ENCODE measurements around the gene ZNF141. TPM values are rescaled to one million over a fixed set of nuclear protein-coding genes. Genes with fewer than 3 reads are reported as not detected.
A peak's percentile ranks its signal among the peaks of the same experiment; 100 is the strongest.

ZNF141 gene
- total and polyA plus RNA-seq, 2 experiments from 2014 or later, result 18.5 to 58.1 TPM

DNA sequence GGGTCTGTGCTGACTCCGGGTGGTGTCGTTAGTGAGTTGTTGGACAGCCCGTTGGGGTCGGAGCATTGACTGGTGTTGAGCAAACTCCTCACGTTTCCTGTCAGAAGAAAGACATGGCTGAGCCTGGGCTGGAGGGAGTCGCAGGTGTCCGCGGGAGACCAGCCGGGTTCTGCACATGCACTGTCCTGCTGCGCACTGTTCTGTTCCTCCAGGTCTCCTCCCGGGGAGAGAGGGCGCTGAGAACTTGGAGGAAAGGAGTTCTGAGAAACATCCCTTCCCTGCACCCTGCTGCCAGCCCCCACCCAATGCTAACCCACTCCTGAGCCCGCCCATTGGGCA is 1.1 kb downstream of the ZNF141 start:
- Histone ChIP-seq H3K4me3 (peak overlapping the region; percentile 96), H3K27ac (ENCODE audit: low read depth) (no peak overlapping the region), H2AFZ (no peak overlapping the region), H3K4me2 (peak overlapping the region; percentile 97), H3K36me3 (ENCODE audit: insufficient read depth) (no peaks in the 10 kb centered on the region), H3K4me1 (ENCODE audit: insufficient read depth) (peaks cover 10% of the 10 kb centered on the region), H3K9me2 (ENCODE audit: insufficient read depth) (no peaks in the 10 kb centered on the region), H3F3A (replicated peaks; ENCODE audit: low read depth) (peaks cover 4% of the 10 kb centered on the region; the same call in 1 of the 2 replicates), H4K20me1 (replicated peaks; ENCODE audit: insufficient read depth) (peaks cover 50% of the 10 kb centered on the region), H3K27me3 (ENCODE audit: insufficient read depth) (peaks cover 26% of the 10 kb centered on the region), H3K79me2 (replicated peaks; ENCODE audit: insufficient read depth) (peaks cover 58% of the 10 kb centered on the region)
- ATAC-seq, result no peak
- Mint-ChIP-seq H3K4me1 (peaks cover 28% of the 10 kb centered on the region), H3K9me3 (no peaks in the 10 kb centered on the region; the same call in 1 of the 3 replicates), H3K36me3 (ENCODE audit: low read depth) (peaks cover 44% of the 10 kb centered on the region), H3K27ac (no peak overlapping the region), H3K4me3 (peak overlapping the region; percentile 97), H3K27me3 (ENCODE audit: insufficient read depth, low read depth, poor library complexity) (peaks cover 29% of the 10 kb centered on the region)
- TF ChIP-seq ZNF114 (CRISPR knock-in tag; IDR thresholded peaks at IDR 0.05), result no peak
- no peak for TF ChIP-seq EZH2phosphoT487 (IDR thresholded peaks at IDR 0.05; ENCODE audit: unreplicated experiment)
- TF ChIP-seq ZNF331 (CRISPR knock-in tag; IDR thresholded peaks at IDR 0.05; ENCODE audit: low read depth), result no peak
- TF ChIP-seq, protein P1, sequence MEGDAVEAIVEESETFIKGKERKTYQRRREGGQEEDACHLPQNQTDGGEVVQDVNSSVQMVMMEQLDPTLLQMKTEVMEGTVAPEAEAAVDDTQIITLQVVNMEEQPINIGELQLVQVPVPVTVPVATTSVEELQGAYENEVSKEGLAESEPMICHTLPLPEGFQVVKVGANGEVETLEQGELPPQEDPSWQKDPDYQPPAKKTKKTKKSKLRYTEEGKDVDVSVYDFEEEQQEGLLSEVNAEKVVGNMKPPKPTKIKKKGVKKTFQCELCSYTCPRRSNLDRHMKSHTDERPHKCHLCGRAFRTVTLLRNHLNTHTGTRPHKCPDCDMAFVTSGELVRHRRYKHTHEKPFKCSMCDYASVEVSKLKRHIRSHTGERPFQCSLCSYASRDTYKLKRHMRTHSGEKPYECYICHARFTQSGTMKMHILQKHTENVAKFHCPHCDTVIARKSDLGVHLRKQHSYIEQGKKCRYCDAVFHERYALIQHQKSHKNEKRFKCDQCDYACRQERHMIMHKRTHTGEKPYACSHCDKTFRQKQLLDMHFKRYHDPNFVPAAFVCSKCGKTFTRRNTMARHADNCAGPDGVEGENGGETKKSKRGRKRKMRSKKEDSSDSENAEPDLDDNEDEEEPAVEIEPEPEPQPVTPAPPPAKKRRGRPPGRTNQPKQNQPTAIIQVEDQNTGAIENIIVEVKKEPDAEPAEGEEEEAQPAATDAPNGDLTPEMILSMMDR (conservative IDR thresholded peaks at IDR 0.05; ENCODE audit: low read depth in 2 of 2), result no peak
- no peak for TF ChIP-seq NANOG (IDR thresholded peaks at IDR 0.05; ENCODE audit: borderline replicate concordance)
- TF ChIP-seq EZH2 (IDR thresholded peaks at IDR 0.05; ENCODE audit: low read depth, unreplicated experiment), result no peak
- TF ChIP-seq JUNB (IDR thresholded peaks at IDR 0.05; ENCODE audit: unreplicated experiment), result no peak
- TF ChIP-seq POLR2AphosphoS5 (IDR thresholded peaks at IDR 0.05; ENCODE audit: low read depth), result no peak
- TF ChIP-seq CREB1 (CRISPR knock-in tag; IDR thresholded peaks at IDR 0.05; ENCODE audit: low read depth), result no peak
- TF ChIP-seq, protein P2, sequence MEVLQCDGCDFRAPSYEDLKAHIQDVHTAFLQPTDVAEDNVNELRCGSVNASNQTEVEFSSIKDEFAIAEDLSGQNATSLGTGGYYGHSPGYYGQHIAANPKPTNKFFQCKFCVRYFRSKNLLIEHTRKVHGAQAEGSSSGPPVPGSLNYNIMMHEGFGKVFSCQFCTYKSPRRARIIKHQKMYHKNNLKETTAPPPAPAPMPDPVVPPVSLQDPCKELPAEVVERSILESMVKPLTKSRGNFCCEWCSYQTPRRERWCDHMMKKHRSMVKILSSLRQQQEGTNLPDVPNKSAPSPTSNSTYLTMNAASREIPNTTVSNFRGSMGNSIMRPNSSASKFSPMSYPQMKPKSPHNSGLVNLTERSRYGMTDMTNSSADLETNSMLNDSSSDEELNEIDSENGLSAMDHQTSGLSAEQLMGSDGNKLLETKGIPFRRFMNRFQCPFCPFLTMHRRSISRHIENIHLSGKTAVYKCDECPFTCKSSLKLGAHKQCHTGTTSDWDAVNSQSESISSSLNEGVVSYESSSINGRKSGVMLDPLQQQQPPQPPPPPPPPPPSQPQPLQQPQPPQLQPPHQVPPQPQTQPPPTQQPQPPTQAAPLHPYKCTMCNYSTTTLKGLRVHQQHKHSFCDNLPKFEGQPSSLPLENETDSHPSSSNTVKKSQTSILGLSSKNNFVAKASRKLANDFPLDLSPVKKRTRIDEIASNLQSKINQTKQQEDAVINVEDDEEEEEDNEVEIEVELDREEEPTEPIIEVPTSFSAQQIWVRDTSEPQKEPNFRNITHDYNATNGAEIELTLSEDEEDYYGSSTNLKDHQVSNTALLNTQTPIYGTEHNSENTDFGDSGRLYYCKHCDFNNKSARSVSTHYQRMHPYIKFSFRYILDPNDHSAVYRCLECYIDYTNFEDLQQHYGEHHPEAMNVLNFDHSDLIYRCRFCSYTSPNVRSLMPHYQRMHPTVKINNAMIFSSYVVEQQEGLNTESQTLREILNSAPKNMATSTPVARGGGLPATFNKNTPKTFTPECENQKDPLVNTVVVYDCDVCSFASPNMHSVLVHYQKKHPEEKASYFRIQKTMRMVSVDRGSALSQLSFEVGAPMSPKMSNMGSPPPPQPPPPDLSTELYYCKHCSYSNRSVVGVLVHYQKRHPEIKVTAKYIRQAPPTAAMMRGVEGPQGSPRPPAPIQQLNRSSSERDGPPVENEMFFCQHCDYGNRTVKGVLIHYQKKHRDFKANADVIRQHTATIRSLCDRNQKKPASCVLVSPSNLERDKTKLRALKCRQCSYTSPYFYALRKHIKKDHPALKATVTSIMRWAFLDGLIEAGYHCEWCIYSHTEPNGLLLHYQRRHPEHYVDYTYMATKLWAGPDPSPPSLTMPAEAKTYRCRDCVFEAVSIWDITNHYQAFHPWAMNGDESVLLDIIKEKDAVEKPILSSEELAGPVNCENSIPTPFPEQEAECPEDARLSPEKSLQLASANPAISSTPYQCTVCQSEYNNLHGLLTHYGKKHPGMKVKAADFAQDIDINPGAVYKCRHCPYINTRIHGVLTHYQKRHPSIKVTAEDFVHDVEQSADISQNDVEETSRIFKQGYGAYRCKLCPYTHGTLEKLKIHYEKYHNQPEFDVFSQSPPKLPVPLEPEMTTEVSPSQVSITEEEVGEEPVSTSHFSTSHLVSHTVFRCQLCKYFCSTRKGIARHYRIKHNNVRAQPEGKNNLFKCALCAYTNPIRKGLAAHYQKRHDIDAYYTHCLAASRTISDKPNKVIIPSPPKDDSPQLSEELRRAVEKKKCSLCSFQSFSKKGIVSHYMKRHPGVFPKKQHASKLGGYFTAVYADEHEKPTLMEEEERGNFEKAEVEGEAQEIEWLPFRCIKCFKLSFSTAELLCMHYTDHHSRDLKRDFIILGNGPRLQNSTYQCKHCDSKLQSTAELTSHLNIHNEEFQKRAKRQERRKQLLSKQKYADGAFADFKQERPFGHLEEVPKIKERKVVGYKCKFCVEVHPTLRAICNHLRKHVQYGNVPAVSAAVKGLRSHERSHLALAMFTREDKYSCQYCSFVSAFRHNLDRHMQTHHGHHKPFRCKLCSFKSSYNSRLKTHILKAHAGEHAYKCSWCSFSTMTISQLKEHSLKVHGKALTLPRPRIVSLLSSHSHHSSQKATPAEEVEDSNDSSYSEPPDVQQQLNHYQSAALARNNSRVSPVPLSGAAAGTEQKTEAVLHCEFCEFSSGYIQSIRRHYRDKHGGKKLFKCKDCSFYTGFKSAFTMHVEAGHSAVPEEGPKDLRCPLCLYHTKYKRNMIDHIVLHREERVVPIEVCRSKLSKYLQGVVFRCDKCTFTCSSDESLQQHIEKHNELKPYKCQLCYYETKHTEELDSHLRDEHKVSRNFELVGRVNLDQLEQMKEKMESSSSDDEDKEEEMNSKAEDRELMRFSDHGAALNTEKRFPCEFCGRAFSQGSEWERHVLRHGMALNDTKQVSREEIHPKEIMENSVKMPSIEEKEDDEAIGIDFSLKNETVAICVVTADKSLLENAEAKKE (CRISPR knock-in tag; IDR thresholded peaks at IDR 0.05), result no peak
- TF ChIP-seq, protein P3, sequence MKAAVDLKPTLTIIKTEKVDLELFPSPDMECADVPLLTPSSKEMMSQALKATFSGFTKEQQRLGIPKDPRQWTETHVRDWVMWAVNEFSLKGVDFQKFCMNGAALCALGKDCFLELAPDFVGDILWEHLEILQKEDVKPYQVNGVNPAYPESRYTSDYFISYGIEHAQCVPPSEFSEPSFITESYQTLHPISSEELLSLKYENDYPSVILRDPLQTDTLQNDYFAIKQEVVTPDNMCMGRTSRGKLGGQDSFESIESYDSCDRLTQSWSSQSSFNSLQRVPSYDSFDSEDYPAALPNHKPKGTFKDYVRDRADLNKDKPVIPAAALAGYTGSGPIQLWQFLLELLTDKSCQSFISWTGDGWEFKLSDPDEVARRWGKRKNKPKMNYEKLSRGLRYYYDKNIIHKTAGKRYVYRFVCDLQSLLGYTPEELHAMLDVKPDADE (IDR thresholded peaks at IDR 0.05), result no peak
- TF ChIP-seq REST (IDR thresholded peaks at IDR 0.05; ENCODE audit: unreplicated experiment), result no peak
- TF ChIP-seq STAT1 (IDR thresholded peaks at IDR 0.05; ENCODE audit: unreplicated experiment), result no peak
- peak; percentile 25 for DNase-seq (ENCODE audit: low spot score)

Data from GM23338 (cell line).